NCI-H1105 treated with DMSO at 0.1 percent for 48 hours (cell line): Measurements from ENCODE around the gene PLCB1.
"Not testable (repeated sequence)": the region's sequence is repeated elsewhere in the genome, so short reads cannot be mapped to it uniquely, and the experiment has no call there.

Experiments
- DNase-seq: peaks from one replicate; lab custom pipeline; 2025; lab: John Stamatoyannopoulos, UW

PLCB1 gene

DNA sequence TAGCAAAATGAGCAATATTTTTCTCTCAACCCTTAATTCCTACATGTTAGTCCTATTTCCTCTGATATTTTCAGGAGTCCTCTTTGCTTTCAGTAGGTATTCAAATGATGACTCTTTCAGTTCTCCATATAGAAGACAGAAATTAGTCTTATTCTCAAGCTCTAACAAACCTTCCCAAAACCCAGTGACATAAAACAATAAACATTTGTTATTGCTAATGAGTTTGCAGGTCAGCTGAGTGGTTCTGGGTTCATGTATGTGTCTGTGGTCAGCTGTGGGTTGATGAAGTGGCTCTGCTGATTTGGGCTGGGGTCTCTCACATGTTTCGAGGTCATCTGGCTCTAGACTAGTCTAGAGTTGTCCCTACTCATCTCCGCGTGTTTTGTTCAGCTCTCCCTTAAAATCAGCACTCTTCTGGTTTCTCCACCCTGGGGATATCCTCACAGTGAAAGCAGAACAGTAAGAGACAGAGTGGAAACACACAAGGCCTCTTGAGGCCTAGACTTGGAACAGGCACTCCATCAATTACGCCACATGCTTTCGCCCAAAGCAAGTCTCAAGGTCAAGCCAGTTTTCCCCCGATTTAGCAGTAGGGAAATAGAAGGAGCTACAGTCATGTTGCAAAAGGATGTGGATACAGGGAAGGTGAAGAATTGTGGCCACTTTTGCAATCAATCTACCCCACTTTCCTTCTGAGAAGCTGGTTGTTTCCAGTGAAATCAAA lies 273.0 kb downstream of the PLCB1 start:
- DNase-seq = no peak

DNA sequence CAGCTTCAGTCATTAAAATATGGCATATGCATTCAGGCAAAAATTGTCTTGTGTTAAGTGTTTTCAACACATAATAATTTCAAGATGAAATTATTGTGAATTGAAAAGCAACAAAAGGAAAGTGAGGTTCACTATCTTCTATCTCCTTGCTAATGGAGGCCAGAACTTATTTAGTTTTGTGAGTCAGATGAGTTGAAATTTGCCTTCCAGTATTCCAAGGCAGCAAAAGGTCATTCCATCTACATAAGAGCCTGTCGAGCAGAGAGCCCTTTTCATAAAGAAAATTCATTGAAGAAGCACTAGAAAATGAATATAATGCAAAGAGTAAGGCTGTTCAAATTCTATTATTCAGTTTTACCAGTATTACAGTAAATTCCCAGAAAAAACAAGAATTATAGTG lies 274.3 kb downstream of the PLCB1 start:
- DNase-seq = no peak

DNA sequence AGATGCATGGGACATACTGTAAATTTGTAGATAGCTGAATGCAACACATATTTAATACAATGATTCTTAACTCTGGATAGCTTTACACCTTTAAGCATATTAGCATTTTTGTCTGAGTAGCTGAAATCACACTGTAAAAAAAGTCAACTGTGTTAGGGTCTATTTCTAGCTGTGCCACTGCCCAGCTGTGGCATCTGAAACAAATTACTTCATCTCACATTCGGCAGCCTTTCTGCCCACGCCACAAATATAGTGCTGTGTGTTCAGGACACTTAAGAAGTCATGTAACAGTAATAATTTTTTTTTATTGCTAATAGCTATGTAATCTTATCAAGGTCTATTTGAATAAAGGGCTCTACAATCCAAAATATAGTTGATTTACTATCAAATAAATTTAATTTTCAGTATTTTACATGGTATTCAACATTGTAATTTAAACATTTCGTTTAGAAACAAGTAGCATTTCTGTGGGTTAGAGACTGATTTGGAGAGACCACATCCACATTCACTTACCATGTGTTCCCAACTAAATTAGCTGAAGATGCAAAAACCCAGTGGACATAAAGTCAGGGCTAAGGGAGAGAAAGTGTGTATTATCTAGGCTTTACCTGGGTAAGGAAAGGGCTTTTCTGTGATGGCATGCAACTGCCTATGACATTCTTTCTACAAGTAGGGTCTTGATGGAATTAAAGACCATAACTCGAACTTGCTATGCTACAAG lies 276.7 kb downstream of the PLCB1 start:
- no peak for DNase-seq

DNA sequence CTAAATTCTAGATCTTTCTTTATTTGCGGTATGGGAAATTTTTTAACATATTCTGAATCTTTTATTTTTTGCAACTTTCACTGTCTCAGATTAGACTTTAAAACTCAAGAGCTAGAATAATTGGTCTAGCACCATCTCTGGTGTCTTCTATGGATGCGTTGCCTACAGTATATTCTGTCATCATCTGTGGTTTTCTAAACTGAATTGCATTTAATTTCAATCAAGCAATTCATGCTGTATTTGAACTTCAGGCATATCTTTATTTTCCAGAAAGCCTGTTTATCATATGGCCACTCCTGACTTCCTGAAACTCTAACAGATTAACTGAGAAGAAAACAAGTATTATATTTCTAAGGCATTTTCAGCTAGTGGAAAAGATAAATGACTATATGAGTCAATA lies 281.6 kb downstream of the PLCB1 start:
- no peak for DNase-seq

DNA sequence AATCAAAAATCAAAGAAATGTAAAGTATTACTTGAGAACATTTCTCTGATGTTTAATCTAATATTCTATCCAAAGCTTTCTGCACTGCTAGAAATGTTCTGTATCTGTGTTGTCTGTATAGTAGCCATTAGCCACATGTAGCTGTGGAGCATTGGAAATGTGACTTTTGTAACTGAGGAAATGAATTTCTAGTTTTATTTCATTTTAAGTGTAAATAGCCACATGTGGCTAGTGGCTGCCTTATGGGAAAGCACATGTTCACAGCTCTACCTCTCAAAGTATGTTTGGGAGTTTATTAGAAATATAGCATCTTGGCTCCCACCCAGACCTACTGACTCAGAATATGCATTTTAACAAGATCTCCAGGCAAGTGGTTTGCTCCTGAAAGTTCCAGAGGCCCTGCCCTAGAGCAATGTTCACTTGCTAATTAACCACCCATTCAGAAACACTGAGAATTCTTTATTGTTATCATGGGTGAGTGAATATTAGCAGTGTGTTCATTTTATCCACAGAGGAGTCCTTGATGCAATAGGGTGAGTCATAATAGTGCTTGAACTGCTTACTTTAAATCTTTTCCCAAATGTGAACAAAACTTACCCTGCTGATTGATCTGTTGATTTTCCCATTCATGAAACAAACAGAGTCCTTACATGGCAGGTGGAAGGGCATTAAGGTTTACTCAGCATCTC lies 282.7 kb downstream of the PLCB1 start:
- peak; percentile 83 for DNase-seq

DNA sequence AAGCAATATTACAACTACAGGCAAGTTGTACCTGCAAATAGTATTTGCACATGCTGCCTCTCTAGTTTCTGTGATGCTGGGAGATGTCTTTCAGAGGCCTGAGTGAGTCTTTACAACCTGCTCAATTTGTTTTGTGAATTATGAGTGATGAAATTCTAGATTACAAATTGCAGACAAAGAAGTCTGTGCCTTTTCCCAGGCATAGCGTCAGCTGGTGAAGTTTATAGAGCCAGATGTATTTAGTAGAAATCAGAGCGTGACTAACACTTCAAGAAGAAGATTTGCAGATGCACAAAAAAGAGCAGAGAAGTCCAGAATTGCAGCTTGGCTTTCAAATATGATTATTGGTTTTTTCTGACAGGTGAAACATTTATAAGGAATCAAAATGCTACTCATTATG lies 289.9 kb downstream of the PLCB1 start:
- no peak for DNase-seq

DNA sequence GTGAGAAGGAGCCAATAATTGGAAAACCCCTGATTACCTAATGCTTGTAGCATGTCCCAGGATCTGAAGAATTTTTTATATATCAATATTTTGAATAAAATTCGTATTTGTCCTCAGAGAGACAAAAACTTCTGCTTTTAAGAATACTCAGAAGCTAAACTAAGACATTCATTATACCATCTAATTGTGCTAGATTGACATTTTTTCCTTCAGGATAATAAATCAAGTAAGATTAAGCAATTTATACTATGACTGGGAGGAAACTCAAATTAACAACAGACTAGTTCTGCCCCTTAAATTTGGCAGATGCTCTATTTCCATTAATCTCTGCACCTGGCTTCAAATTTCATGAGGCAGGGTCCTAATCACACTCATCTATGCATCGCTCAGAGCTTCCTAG lies 291.4 kb downstream of the PLCB1 start:
- DNase-seq = peak; percentile 46

DNA sequence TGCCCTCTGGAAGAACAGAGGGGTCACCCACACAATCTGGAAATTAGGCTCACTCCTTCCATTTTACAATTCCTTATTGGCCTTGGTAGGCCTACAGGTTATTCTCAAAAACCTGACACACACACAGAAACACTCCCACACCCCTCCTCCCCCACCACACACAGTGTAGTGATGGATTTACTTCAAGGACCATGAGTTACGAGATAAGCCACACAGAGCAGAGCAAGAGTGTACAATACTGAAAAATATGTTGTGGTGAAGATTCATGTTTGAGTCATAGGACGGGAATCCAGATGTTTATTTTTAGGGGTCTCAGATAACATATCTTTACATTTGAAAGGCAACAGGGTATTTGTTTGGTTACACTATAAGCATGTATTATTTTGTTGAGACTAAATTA lies 291.9 kb downstream of the PLCB1 start:
- no peak for DNase-seq

DNA sequence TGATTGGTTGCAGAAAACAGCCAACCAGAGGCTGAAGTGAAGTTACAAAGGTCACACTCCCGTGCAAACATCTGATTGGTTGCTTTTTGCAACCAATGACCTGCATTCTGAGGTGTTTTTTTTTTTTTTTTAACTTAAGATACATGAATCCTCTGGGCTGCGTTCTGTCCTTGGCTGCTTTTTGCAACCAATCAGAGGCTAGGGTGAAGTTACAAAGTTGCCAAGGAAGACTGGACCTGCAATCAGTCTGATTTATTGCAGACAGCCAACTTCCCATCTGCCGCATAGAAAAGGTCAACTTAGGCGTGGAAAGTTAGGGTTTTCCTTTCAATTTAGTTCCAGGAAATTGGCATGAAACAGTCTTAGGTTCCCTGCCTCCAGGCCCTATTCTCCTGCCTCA lies 292.9 kb downstream of the PLCB1 start:
- no peak for DNase-seq

DNA sequence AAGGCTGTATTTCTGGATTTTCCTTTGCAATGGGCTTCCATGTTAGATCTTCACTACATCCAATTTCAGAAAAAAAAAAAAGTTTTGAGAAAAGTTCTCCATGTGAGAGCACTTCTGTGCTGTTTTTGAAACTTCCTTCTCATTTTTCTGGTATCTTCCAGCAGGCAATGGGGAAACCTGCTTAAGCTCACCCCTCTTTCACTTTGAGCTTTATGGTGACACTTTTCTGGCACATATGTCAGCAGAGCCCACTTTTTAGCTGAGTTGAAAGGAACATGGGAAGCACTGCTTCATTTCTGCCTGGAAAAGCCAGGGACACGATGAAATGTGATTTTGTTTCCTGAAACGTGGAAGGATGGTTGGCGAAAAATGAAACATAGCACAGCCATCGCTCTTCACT lies 293.7 kb downstream of the PLCB1 start:
- no peak for DNase-seq

DNA sequence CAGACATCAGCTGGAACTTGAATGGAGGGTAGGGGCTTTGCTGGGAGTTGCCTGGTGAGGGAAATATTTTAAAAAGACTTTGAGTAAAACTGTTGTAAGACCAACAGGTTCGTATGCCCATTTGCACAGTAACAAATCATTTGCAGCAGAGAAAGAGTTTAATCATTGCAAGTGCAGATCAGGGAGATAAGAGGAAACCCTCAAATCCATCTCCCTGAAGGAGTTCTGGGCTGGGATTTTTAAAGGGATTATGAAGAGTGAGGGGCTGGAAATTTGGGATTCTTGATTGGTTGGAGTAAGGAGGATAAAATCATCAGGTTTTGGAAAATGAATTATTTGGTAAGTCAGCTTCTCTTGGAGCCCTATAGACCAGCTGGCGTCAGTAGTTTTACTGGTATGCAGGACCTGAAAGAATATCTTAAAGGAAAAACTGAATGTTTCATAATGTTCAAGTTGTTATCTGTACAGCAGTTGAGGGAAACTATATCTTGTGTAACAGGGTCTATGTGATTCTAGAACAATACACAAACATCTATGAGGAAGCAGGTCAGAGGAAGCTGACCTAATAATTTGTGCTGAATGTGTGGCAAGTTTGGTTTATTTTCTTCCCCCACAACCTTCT lies 295.5 kb downstream of the PLCB1 start:
- DNase-seq = no peak

DNA sequence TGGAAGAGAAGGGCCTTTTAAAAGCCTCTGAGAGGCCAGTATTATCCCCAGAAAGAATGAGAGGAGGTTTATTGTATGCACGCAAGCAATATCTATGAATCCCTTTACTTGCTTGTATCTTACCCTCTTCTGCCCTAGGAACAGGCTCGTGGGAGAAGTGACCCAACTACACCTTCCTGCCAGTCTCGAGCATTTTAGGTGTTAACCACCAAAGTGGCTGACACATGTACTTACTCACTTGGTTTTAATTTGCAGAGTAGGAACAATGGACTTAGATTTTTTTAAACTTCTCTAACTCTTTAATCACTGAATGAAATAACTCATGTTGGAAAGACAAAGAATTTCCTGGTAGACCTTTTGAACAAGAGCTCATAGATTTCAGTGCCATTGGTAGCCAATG lies 296.9 kb downstream of the PLCB1 start:
- no peak for DNase-seq

DNA sequence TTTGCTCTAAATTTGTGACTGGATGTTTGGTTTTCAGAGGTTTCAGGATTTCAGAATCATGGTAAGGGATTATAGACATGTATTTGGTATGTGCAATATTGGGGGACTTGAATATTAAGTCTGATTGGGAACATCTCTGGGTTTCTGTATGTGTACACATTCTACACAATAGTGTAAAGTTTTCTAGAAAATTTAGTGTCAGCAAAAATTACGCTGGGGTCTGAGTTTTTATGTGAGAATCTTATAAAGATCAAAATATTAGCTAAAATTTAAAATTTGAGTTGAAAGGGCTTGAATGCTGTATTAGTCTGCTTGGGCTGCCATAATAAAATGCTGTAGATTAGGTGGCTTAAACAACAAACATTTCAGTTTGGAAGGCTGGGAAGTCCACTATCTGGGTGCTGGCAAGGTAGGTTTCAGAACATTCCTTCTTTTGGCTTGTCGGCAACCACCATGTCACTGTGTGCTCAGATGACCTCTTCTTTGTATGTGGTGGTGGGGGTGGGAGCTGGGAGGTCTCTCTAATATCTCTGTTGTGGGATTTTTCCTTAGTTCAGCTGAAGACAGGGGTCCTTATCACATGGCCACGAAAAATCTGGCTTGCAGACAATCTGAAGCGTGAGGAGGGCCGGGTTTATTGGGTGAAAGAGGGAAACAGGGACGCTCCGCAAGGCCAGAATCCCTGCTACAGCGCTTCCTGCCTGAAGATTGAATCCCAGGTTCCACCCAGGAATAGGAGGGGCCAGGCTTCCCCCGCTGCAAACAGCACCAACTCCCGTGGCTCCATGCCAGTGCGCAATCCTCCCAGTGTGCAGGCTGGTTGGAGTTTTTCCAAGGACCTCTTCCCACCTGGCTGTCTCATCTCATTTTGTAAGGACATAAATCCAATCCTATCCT lies 299.7 kb downstream of the PLCB1 start:
- DNase-seq = peak; percentile 97

DNA sequence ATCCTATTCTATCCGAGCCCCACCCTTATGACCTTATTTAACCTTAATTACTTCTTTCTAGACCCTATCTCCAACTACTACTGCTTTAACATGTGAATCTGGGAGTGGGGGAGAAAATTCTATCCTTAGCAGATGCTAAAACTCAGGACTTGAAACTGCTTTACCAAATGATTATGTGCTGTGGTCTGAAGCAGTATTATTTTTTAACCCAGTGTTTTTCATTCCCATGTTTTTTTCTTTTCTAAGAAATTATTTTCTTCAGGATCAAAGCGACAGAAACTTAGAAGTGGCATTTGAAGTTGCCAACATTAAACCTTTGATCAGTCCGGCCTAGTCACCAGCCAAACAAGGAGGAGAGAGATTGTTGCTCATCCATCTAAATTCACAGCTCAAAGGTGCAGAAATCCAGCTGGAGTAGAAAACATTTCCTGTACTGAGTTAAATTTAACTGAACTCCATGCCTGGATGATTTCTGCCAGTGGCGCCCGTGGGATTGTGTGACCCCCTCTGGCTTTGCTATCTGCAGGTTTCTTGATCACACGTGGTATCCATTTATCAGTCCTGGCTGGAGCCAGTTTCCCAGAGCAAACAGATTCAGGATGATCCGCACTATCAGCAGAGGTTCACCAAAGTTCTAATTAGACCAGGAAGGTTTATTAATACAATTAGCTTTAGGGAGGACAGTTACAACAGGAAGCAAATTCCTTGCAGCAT lies 300.5 kb downstream of the PLCB1 start:
- peak; percentile 24 for DNase-seq

DNA sequence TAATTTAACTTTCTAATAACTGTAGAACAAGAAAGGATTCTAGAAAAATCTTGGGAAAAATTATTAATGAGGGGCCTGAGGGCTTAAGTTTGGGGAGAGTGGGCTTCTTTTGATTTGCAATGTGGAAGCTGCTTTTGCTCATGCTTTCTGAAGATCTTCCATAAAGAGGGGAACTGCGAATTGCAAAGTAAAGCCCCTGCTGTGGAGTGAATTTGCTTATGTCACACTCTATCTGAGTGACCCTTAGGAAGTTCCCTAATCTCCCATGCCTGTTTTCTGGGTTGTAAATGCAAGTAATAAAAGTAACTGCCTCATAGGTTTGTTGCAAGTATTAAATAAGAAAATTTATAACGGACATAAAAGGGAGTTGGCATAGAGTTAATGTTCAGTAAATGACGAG lies 301.2 kb downstream of the PLCB1 start:
- DNase-seq = no peak

DNA sequence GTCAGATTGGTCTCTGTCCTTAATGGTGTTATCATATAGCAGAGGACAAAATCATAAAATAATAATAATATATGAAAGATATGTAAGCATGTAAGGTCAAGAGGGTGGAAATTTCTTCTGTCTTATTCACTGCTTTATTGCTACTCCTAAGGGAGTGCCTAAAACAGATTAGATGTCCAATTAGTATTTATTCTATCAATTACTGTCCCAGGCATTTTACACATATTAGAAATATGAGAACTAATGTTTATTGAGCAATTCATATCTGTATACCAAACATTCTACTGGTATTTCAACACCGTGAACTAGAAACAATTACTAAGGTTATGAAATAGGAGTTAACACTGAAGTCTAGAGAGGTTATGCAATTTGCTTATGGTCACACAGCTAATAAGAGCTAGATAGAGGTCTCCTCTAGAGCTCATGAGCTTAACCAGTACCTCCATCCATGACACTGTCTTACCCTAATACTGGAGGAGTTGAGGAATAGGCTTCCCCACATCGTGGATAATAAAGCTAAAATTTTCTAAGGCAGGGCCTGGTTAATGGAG lies 302.3 kb downstream of the PLCB1 start:
- DNase-seq = no peak

DNA sequence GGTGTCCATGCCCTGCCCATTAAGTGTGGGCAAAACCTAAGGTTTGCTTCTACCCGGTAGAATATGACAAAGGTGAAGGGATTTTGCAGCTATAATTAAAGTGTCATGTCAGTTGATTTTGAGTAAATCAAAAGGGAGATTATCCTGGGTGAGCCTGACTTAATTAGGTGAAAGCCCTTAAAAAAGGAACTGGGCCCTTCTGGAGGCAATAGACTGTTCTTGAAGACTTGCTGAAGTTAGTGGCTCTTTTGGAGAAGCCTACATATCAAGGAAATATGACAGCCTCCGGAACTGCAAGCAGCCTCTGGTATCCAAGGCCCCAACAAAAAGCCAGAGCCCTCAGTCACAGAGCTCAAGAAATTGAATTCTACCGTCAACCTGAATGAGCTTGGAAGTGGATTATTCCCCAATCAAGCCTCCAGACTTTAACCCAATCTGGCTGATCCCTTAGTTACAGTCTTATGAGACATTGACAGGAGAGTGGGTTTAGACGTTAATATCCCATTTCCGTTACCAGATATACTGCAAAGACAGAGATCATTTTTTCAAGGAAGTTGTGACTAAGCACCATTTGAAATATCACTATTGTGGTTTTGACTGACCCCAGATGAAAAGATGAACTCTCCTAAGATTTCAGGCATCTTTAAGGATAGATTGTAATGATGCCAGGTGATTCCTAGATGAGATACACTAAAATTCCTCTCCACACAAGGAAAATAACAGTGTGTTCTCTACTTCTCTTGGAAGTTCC lies 303.4 kb downstream of the PLCB1 start:
- DNase-seq = no peak

DNA sequence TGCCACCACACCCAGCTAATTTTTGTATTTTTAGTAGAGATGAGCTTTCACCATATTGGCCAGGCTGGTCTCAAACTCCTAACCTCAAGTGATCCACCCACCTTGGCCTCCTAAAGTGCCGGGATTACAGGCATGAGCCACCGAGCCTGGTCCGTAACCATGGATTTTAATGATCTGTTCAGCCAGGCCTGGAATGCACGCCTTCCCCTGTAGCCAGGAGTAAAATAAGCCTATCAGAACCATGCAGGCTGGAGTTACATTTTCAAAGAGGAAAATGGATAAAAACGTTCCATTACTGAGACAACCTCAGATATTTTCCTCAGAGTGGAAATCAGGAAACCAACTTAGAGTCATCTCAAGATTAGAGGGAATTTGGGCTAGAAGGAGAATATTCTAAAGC lies 304.9 kb downstream of the PLCB1 start:
- DNase-seq = not testable (repeated sequence)

DNA sequence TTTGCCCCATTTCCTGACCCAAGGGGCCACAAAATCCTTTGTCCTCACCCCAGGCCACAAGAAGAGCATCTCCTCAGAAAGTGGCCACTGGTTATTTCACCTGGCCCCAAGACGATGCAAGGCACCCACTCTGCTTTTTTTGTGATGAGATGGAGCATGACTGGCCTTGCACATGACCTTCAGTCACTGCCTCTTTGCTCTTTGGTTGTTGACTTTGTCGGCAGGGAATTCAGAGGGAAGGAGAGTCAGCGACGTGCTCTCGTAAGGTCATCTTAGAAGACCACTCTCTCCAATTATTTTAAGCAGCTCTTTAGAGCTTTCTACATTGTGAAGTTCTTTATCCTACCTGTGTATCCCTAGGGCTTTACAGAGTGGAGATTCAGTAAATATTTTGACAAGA lies 306.7 kb downstream of the PLCB1 start:
- no peak for DNase-seq

DNA sequence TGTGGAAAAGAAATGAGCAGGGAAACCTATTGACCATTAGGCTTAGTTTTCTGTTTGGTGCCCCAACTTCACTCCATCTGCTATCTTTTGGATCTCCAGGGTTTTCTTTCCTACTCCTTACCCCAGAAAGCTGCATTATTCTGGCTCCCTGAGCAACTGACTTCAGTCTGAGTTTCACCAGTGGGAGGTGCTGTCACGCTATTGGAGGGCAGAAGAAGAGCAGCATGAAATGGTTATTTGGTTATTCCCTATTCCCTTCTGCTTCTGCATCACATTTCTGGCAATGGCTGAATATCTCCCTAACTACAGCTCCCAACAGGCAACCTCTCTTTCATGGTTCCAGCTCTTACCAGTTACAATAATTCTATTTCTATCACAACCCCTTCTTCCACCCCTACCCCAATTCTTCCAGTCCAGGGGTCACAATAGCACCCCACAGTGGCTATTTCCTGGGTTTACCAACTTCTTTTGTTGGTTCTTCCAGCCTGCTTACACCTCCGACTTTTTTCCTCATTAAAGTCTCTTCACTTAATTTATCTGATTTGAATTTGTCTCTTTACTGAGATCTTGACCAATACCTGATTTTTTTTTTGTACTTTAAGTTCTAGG lies 311.5 kb downstream of the PLCB1 start:
- DNase-seq = no peak
